ENCODE measurements around the gene IMMP2L.
"Not testable (repeated sequence)": the region's sequence is repeated elsewhere in the genome, so short reads cannot be mapped to it uniquely, and the experiment has no call there.

Gene IMMP2L

GRCh38 chr7:111264981-111265380 is 297.3 kb downstream of the IMMP2L start:
- no peak for DNase-seq (ENCODE audit: low read depth)

DNA sequence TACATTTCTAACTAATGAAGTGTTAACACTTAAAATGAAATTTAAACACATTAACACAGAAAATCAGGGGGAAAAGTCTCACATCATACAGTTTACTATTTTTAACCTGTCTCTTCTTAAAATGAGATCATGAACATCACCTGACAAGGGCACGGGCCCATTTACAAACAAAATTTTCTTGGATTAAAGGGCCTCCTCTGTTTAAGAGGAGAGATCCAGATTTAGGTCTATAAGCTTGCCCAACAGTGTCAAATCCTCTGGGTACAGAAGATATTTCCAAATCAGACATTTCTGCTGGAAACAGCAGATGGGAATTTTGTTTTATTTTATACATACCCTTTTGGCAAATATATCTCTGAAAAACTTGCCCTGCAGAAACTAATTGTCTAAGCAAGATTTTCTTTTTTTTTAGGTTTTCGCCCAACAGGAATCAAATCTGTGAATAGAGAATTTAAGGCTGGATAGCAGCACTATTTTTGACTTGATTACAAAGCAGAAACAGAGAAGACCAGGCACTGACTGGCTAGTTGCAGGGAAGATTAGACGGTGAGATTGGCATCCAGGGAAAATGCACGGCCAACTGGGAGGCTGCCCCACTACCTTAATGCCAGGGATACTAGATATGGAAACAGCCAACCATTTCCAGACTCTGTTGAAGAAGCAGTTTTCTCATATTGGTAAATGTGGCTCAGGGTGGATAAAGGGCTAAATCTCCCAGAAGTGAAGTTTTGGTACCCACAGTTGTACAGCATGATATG is 298.0 kb downstream of the IMMP2L start:
- DNase-seq (ENCODE audit: low read depth), result no peak

DNA sequence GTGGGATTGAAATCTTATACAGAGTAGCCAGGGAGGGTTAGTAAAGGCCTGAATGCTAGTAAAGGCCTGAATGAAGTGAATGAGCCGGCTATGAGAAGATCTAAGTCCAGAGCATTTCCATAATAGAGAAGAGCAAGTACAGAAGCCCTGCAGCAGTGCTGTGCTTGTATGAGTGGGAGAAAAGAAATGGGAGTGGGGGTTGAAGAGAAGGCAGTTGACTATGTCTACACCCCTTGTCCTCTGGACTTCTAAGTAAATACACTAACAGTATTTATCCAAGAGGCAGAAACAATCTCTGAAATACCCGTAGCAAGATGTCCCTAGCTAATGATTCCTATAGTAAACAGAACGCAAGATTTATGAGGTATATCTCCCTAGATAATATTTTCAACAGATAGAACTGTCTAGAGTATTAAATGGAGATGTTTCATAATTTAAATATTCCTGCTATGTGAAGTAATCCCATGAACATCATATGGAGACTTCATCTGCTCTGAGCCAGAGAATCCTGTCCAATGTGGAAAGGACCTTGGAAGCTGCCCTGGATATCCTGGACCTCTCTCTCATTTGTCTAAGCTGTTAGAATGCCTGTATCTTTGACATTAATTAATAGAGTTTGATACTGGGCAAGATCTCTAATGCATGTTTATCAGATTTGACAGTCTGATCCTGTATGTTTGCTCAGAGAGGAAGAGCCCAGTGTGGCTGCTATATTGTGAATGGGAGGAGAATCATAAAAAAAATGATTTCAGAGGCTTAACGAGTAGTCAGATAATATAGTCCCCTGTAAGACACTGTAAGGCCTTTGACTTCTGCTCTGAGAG is 299.8 kb downstream of the IMMP2L start:
- no peak for DNase-seq (ENCODE audit: low read depth)

- no peak for DNase-seq (ENCODE audit: low read depth)
Observed at GRCh38 chr7:111261496-111261895, 300.8 kb downstream of the IMMP2L start.

DNA sequence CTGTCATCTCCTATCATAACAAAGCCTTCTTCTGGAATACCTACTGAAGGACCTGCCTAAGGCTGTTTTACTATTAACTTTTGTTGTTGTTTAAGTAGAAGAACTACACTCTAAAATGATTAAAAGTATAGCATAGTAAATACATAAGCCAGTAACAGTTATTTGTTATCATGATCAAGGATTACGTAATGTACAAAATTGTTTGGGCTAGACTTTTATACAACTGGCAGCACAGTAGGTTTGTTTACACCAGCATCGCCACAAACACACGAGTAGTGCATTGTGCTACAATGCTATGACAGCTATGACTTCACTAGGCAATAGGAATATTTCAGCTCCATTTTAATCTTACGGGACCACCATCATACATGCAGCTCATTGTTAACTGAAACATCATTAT is 302.3 kb downstream of the IMMP2L start:
- DNase-seq (ENCODE audit: low read depth), result no peak

DNA sequence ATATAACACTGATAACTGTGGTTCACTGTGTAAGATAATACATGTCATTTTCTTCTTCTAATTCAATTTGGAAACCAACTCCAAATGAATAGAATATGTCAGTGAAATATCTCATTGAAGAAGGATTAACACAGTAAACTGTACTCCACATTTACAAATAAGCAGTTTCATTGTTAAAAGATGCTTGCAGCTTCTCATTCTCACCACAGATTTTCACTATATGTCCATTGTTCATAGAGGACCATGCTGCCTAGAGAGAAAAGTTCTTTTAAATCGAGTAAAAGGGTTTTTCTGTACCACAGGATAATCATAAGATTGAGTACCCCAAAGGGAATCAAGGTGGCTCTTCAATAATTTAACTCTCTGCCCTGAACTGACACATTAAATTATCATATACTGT is 305.9 kb downstream of the IMMP2L start:
- DNase-seq (ENCODE audit: low read depth), result no peak

DNA sequence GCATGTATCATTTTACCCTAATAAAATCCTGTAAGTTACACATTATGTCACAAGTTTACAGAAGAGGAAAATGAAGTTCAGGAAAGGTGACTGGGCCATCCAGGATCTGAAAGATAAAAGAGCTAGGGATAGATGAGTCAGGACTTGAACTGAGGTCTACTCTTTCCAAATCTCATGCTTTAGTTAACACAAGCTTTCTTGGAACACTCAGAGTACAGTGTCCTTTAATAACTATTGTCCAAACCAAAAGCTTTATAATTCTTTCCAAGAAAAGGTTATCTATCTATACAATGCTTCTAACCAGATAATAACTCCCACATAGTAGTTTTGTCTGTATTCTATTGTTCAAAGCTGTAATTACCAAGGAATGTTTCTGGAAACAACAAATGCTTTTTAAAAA is 306.7 kb downstream of the IMMP2L start:
- DNase-seq (ENCODE audit: low read depth), result no peak

DNA sequence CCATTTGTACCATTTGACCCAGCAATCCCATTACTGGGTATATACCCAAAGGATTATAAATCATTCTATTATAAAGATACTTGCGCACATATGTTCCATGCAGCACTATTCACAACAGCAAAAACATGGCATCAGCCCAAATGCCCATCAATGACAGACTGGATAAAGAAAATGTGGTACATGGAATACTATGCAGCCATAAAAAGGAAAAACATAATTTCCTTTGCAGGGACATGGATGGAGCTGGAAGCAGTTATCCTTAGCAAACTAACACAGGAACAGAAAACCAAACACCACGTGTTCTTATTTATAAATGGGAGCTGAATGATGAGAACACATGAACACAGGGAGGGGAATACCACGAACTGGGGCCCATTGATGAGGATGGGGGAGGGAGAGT is 310.9 kb downstream of the IMMP2L start:
- DNase-seq (ENCODE audit: low read depth), result not testable (repeated sequence)

GRCh38 chr7:111249807-111250206 is 312.5 kb downstream of the IMMP2L start:
- DNase-seq (ENCODE audit: low read depth), result not testable (repeated sequence)

DNA sequence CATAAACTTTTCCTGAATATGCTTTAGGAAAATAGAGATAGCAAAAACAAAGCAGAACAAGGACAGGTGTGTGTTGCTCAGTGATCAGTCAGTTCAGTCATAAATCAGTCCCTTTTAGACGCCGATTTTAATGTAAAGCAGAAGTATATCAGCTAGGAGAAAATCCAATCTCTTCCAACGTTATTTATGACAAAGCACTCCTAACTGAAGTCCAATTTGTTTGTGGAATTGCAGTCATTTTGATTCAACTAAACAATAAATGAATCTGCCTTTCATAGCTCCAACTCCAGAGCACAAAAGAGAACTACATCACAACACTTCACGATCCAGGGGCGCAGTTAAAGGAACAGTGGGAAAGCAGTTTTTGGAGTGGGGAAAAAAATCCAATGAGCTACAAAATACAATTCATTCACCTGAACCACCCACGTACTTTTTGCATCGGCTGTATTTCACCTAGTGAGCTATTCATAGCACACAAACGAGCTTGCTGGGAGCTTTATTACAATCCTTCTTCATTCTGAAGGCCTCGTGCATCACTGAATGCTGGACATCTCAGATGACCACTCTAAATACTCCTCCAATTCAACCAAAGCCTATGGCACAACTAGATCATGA is 320.0 kb downstream of the IMMP2L start:
- no peak for DNase-seq (ENCODE audit: low read depth)

DNA sequence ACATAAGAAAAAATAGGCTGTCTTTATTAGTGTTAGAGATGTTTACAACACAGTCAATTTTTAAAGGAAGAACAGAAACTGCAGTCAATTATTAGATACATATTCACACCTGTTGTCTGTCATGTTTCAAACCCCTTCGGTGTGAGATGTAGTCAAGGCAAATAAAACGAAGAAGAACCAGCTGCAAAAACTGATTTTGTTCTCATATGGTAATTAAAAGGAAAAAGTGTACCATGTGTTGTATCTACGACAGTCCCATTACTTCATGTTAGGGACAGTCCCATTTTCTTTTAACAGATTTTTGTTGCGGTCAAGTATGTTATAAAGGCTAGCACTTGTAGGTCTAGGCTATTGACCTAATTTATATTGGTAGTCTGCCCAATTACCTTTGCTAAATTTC is 321.9 kb downstream of the IMMP2L start:
- DNase-seq (ENCODE audit: low read depth), result no peak

GRCh38 chr7:111239437-111239836 is 322.9 kb downstream of the IMMP2L start:
- DNase-seq (ENCODE audit: low read depth), result no peak

DNA sequence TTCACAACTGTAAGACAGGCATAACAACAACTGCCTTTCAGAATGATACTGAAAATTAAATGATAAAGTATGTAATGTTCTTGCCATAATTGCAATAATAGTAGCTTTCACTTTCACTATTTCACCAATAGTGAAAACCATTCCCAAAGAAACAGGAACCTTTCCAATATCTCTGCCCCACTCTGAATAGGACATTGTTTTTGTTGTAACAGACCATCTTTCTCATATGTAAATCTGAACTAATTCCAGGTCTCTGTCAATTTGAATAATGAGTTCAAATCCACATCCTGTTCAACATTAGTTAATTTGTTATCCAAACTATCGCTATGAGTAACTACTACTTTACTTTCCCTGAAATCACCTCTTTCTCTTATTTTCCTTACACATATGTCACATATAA is 323.4 kb downstream of the IMMP2L start:
- no peak for DNase-seq (ENCODE audit: low read depth)

- no peak for DNase-seq (ENCODE audit: low read depth)
Observed at GRCh38 chr7:111235709-111236108, 326.6 kb downstream of the IMMP2L start.

DNA sequence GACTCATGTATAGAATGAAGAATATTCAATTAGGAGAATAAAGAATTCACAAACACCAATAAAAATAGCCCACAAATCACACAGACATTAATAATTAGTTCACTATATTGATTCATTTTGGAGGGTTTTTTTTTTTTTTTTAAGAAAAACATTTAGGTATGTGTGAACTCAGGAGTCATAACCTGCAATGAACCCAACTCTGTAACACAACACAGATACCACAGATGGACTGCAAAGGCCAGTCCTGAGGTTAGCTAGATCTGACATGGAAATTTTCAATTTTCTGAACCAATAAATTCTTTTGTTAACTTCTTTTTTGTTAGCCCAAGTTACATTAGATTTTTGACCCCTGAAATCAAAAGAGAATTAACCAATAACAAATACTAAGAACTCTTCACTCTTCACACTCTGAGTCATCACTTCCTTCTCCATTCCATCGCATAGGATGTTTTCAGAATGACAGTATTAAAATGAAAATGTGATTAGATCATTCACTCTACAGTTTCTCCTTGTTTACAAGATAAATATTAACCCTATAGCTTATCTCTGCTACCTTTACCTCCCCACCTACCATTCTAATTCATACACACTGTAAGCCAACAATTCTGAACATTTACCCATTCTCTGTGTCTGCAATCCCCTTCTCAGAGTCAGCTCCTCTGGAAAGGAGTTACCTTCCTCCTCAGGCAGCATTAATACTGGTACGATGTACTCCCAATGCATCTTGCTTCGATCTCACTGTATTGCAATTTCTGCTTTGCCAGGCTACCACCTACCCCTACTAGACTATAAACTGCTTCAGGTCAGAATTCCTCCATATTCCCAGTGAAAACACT is 329.8 kb downstream of the IMMP2L start:
- no peak for DNase-seq (ENCODE audit: low read depth)

DNA sequence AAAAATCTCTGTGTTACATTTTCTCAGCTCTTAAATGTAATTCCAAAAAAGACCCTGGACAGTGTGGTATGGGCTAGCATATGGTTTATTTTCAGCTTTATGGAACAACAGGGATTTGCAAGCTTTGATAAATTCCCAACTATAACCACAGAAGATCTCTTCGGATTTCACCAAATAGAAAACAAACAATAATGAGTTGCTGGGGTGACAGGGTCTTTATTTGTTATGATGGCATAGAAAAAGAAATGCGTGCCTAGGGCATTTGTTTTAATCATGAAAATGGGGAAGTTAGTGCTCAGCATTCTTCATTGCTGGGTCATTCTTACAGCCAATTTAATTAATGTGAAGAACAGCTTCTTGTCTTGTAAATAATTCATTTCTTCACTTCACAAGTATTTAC is 332.4 kb downstream of the IMMP2L start:
- no peak for DNase-seq (ENCODE audit: low read depth)

GRCh38 chr7:111229181-111229740 is 333.0 kb downstream of the IMMP2L start:
- no peak for DNase-seq (ENCODE audit: low read depth)

- DNase-seq (ENCODE audit: low read depth), result no peak
Observed at GRCh38 chr7:111228437-111228836, 333.9 kb downstream of the IMMP2L start.

- DNase-seq (ENCODE audit: low read depth), result no peak
Observed at GRCh38 chr7:111226800-111227199, 335.5 kb downstream of the IMMP2L start.

GRCh38 chr7:111224354-111225231 is 337.7 kb downstream of the IMMP2L start:
- DNase-seq (ENCODE audit: low read depth), result no peak

GRCh38 chr7:111223802-111224253 is 338.5 kb downstream of the IMMP2L start:
- no peak for DNase-seq (ENCODE audit: low read depth)
